ENCODE results near the gene ARID5B.

ARID5B gene

GRCh38 chr10:62038609-62039190 lies 137.2 kb downstream of the ARID5B start:
- peak; percentile 81 for DNase-seq

GRCh38 chr10:62039954-62040353 lies 138.5 kb downstream of the ARID5B start:
- DNase-seq, result no peak

- no peak for DNase-seq
These were observed 139.4 kb downstream of the ARID5B start for GRCh38 chr10:62040881-62041280.

GRCh38 chr10:62043421-62044021 lies 142.0 kb downstream of the ARID5B start:
- DNase-seq, result no peak

GRCh38 chr10:62044566-62044965 lies 143.1 kb downstream of the ARID5B start:
- no peak for DNase-seq

GRCh38 chr10:62045765-62046521 lies 144.4 kb downstream of the ARID5B start:
- DNase-seq, result no peak

GRCh38 chr10:62046522-62047227 lies 145.2 kb downstream of the ARID5B start:
- peak; percentile 58 to 64 for DNase-seq

- DNase-seq, result peak; percentile 58 to 59
These were observed 145.9 kb downstream of the ARID5B start for GRCh38 chr10:62047228-62047892.

- peak; percentile 62 to 66 for DNase-seq
These were observed 146.5 kb downstream of the ARID5B start for GRCh38 chr10:62047960-62048383.

- no peak for DNase-seq
These were observed 147.0 kb downstream of the ARID5B start for GRCh38 chr10:62048470-62048869.

GRCh38 chr10:62048919-62049623 lies 147.6 kb downstream of the ARID5B start:
- DNase-seq, result peak; percentile 84 to 86

GRCh38 chr10:62049624-62050345 lies 148.3 kb downstream of the ARID5B start:
- no peak for DNase-seq

- DNase-seq, result no peak
These were observed 148.9 kb downstream of the ARID5B start for GRCh38 chr10:62050346-62050892.

GRCh38 chr10:62050893-62051433 lies 149.5 kb downstream of the ARID5B start:
- DNase-seq, result peak; percentile 79 to 82

GRCh38 chr10:62052276-62052675 lies 150.8 kb downstream of the ARID5B start:
- no peak for DNase-seq

- no peak for DNase-seq
These were observed 152.4 kb downstream of the ARID5B start for GRCh38 chr10:62053860-62054259.

- DNase-seq, result no peak
These were observed 152.9 kb downstream of the ARID5B start for GRCh38 chr10:62054408-62054807.

- DNase-seq, result no peak
These were observed 153.3 kb downstream of the ARID5B start for GRCh38 chr10:62054830-62055229.

GRCh38 chr10:62056219-62056618 lies 154.7 kb downstream of the ARID5B start:
- no peak for DNase-seq

- no peak for DNase-seq
These were observed 155.2 kb downstream of the ARID5B start for GRCh38 chr10:62056698-62057097.

GRCh38 chr10:62057359-62057758 lies 155.9 kb downstream of the ARID5B start:
- no peak for DNase-seq
